Measurements from ENCODE around the gene HIVEP1.

DNA sequence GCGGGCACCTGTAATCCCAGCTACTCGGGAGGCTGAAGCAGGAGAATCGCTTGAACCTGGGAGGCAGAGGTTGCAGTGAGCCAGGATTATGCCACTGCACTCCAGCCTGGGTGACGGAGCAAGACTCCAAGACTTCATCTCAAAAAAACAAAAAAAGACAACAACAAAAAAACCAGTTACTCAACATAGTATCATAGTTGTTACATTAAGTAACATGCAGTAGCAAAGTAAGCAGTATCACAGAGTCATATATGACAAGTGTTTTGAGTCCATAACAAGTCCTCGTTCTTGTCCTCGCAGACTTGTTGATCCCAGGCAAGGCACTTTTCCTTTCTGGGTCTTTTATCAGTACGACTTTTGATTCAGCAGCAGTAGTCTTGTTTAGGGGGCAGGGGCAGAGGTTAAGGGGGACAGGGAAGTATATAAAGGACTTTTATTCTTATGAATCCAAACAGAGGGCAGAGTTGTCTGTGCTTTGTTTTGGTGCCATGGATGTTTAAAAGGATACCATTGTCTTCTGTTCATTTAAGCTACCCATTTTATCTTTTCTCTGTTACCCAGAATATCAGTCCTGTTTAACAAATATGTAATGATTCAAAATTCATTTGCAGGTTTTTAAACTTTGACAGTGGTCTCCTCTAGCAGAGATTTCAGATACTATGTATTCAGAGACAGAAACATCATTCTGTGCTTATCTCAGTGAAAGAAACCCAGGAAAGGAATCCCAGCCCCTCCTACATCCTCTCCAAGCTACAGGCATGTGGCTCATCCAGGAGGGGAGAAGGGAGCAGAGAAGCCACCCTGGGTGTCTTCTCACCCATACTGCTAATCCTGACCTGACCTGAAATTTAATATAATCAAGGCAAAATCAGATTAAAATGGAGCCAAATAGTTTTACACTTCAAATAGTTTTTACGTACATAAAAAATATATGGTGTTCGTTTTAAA lies 140.2 kb downstream of the HIVEP1 start:
- no peak for TF ChIP-seq ZNF274 (IDR thresholded peaks at IDR 0.05; ENCODE audit: low read depth, low read length)
- TF ChIP-seq YY1 (IDR thresholded peaks at IDR 0.05; ENCODE audit: insufficient read depth, insufficient read length) = no peak
- TF ChIP-seq SUZ12 (IDR thresholded peaks at IDR 0.05; ENCODE audit: extremely low read depth, insufficient read depth, insufficient read length) = no peak
